Mucosa of rectum (tissue), 2 donors: ENCODE measurements around the gene CD200.
"Not testable (repeated sequence)": the region's sequence is repeated elsewhere in the genome, so short reads cannot be mapped to it uniquely, and the experiment has no call there.

Experiments used
- H3K27ac ChIP-seq, 2 donors: one replicate each; pipeline ENCODE4 v1.7.0; 2013; ENCODE audit warnings: inconsistent platforms in 2 of 2, low read depth in 2 of 2, low read length in 2 of 2
- H3K27me3 ChIP-seq, 2 donors: one replicate each; pipeline ENCODE4 v1.7.0; 2013; ENCODE audit warnings: low read length in 2 of 2; ENCODE audit not compliant: control insufficient read depth in 2 of 2, insufficient read depth in 2 of 2
- H3K36me3 ChIP-seq, 2 donors: one replicate each; pipeline ENCODE4 v1.7.0; 2013; ENCODE audit warnings: low read length in 2 of 2; ENCODE audit not compliant: control insufficient read depth in 2 of 2, insufficient read depth in 2 of 2
- H3K4me1 ChIP-seq, 2 donors: one replicate each; pipeline ENCODE4 v1.7.0; 2013; ENCODE audit warnings: low read length in 2 of 2, mild to moderate bottlenecking in 1 of 2; ENCODE audit not compliant: control insufficient read depth in 2 of 2, insufficient read depth in 2 of 2
- H3K4me3 ChIP-seq, 2 donors: one replicate each; pipeline ENCODE4 v1.7.0; 2013; ENCODE audit warnings: low read length in 2 of 2
- H3K9ac ChIP-seq, 2 donors: one replicate each; pipeline ENCODE4 v1.7.0; 2013; ENCODE audit warnings: low read length in 2 of 2, low read depth in 1 of 2, mild to moderate bottlenecking in 1 of 2
- H3K9me3 ChIP-seq, 2 donors: one replicate each; pipeline ENCODE4 v1.7.0; 2013; ENCODE audit warnings: low read length in 2 of 2; ENCODE audit not compliant: control insufficient read depth in 2 of 2
- donor health status: healthy.
- donor health status: Normal muscosa, but diverticular disease.

The CD200 gene

DNA sequence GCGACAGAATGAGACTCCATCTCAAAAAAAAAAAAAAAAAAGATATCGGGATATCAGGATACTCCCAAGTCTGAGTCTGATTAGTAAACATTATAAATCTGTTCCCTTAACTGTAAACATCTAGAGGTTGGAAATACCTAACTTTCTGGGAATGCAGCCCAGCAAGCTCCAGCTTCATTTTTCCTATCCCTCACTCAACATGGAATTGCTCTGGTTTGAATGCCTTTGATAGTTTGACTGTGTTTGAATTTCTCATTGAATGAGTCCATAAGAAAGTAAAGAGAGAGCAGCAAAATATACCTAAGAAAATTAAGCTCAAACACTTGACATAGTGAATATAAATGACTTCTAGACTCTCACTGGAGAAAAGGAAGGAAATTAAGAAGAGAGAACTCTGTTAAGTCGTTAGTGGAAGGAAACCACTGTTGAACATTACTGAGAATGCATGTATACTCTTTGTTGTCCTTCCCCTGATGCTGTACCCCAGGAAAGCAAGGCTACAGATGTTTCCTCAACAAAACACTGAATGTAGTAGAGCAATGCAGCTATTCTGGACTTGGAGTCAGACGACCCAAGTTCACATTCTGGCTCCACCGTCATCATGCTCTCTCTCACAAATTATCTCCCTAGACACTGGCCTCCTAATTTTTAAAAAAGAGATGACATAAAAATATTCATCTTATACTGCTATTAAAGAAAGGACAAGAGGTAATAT lies 62.4 kb downstream of the CD200 start:
- H3K27ac ChIP-seq, result peak overlapping the region in 1 of 2 donors; percentile 9
- H3K27me3 ChIP-seq, result no peaks in the 10 kb centered on the region
- peaks cover 0 to 4% of the 10 kb centered on the region in 2 donors for H3K36me3 ChIP-seq
- H3K4me3 ChIP-seq, result no peak overlapping the region
- H3K9me3 ChIP-seq, result no peaks in the 10 kb centered on the region
- peaks cover 10 to 13% of the 10 kb centered on the region in 2 donors for H3K4me1 ChIP-seq
- no peak overlapping the region for H3K9ac ChIP-seq

DNA sequence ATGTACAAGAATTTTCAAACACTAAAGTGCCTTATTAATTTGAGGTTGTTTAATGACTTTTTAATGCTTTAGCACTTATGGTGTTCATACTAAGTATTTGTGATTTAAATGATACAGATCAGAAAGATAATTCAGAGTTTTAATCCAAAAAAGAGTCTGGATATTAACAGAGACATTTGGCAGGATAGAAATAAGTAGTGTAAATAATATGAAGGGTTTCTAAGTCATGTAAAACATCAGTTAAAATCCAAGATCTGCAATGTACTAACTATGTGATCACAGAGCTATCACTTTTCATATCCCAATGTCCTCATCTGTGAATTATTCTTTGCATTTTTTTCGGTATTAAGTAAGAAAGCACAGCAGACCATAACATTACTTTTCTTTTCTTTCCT lies 62.9 kb downstream of the CD200 start:
- no peak overlapping the region for H3K9ac ChIP-seq
- H3K4me3 ChIP-seq, result no peak overlapping the region
- H3K9me3 ChIP-seq, result no peaks in the 10 kb centered on the region
- H3K4me1 ChIP-seq, result peaks cover 10 to 12% of the 10 kb centered on the region in 2 donors
- H3K27me3 ChIP-seq, result no peaks in the 10 kb centered on the region
- H3K36me3 ChIP-seq, result peaks cover 0 to 4% of the 10 kb centered on the region in 2 donors
- no peak overlapping the region for H3K27ac ChIP-seq

GRCh38 chr3:112397556-112397955 lies 64.6 kb downstream of the CD200 start:
- H3K27ac ChIP-seq, result no peak overlapping the region

GRCh38 chr3:112399064-112399463 lies 66.1 kb downstream of the CD200 start:
- Histone ChIP-seq H3K27ac (no peak overlapping the region), H3K9ac (no peak overlapping the region), H3K27me3 (no peaks in the 10 kb centered on the region), H3K4me3 (no peak overlapping the region), H3K36me3 (peaks cover 0 to 4% of the 10 kb centered on the region in 2 donors), H3K9me3 (no peaks in the 10 kb centered on the region), H3K4me1 (peaks cover 2 to 10% of the 10 kb centered on the region in 2 donors)

More at GRCh38 chr3:112397556-112397955, 64.6 kb downstream of the CD200 start:
- Histone ChIP-seq H3K9me3 (no peaks in the 10 kb centered on the region), H3K9ac (no peak overlapping the region), H3K4me1 (peaks cover 2 to 7% of the 10 kb centered on the region in 2 donors), H3K36me3 (peaks cover 0 to 4% of the 10 kb centered on the region in 2 donors), H3K4me3 (no peak overlapping the region), H3K27me3 (no peaks in the 10 kb centered on the region)

GRCh38 chr3:112399554-112399953 lies 66.6 kb downstream of the CD200 start:
- H3K9ac ChIP-seq, H3K27me3 ChIP-seq, H3K4me3 ChIP-seq, H3K27ac ChIP-seq, H3K4me1 ChIP-seq, H3K9me3 ChIP-seq, H3K36me3 ChIP-seq: not testable (repeated sequence)

GRCh38 chr3:112400317-112400716 lies 67.4 kb downstream of the CD200 start:
- H3K9me3 ChIP-seq, H3K4me1 ChIP-seq, H3K4me3 ChIP-seq, H3K36me3 ChIP-seq, H3K27ac ChIP-seq, H3K9ac ChIP-seq, H3K27me3 ChIP-seq: not testable (repeated sequence)

GRCh38 chr3:112401617-112402016 lies 68.7 kb downstream of the CD200 start:
- Histone ChIP-seq H3K9me3 (no peaks in the 10 kb centered on the region), H3K36me3 (peaks cover 0 to 4% of the 10 kb centered on the region in 2 donors), H3K9ac (no peak overlapping the region), H3K4me1 (peaks cover 3 to 14% of the 10 kb centered on the region in 2 donors), H3K27ac (no peak overlapping the region), H3K4me3 (no peak overlapping the region), H3K27me3 (no peaks in the 10 kb centered on the region)

DNA sequence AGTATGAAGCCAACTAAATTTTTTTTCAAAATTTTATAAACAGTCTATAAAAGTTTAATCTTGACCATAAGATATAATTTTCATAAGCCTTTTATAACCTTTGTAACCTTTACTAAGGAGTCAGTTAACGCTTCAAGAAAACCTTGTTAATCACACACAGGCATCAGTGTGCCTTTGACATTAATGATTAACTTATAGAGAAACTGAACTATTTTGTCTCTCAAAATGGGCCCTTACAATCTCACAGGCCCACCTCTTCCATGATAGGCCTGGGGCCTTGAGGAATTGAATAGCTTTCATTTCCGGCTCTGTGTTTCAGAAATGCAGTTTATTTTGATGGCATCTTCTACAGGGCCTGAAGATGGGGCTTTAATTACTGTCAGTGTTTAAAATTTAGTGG lies 70.1 kb downstream of the CD200 start:
- no peaks in the 10 kb centered on the region for H3K9me3 ChIP-seq
- no peaks in the 10 kb centered on the region for H3K36me3 ChIP-seq
- peak overlapping the region in 1 of 2 donors; percentile 46 for H3K4me3 ChIP-seq
- peaks cover 10 to 26% of the 10 kb centered on the region in 2 donors for H3K4me1 ChIP-seq
- peak overlapping the region; percentile 26 to 71 for H3K27ac ChIP-seq
- peak overlapping the region in 1 of 2 donors; percentile 28 for H3K9ac ChIP-seq
- H3K27me3 ChIP-seq, result no peaks in the 10 kb centered on the region

DNA sequence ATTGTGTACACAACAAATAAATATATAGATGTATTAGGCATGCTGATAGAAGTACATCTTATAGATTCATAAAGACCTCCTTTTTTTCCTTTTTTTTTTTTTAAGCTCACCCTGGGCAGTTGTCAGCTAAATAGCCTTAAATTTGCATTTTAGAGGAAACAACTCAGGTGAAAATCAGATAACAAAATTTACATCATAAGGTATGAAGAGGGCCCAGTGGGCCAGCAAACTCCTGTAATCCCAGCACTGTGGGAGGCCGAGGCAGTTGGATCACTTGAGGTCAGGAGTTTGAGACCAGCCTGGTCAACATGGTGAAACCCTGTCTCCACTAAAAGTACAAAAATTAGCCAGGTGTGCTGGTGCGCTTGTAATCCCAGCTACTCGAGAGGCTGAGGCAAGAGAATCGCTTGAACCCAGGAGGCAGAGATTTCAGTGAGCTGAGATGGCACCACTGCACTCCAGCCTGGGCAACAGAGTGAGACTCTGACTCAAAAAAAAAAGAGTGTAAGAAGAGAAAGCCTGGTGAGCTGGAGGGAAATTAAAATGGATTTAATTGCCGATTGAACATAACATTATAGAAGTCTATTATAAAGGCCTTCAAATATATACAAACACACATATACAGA lies 72.1 kb downstream of the CD200 start:
- peaks cover 10 to 36% of the 10 kb centered on the region in 2 donors for H3K4me1 ChIP-seq
- not testable (repeated sequence) for H3K9ac ChIP-seq, H3K36me3 ChIP-seq, H3K4me3 ChIP-seq, H3K27me3 ChIP-seq, H3K9me3 ChIP-seq
- H3K27ac ChIP-seq, result peak overlapping the region in 1 of 2 donors; percentile 31

DNA sequence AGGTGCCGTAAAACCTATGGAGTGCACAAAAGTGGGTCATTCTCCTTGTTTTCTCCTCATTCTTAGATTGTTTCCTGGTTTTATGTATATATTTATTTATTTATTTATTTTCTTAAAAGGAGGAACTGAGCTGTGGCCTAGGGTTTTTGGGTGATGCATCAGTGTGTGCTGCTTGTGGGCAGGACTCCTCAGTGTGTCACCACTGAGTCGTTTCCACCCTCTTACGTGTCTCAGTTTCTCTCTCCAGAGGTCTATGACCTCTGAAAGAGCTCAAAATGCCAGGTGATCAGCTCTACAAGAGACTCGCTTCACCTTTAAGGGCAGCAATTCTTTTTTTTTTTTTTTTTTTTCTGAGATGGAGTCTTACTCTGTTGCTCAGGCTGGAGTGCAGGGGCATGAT lies 72.9 kb downstream of the CD200 start:
- H3K36me3 ChIP-seq, result no peaks in the 10 kb centered on the region
- no peak overlapping the region for H3K4me3 ChIP-seq
- H3K27me3 ChIP-seq, result no peaks in the 10 kb centered on the region
- H3K9ac ChIP-seq, result no peak overlapping the region
- peak overlapping the region in 1 of 2 donors; percentile 31 for H3K27ac ChIP-seq
- H3K9me3 ChIP-seq, result no peaks in the 10 kb centered on the region
- peaks cover 10 to 36% of the 10 kb centered on the region in 2 donors for H3K4me1 ChIP-seq
